Stimulated activated CD8-positive, alpha-beta memory T cell treated with anti-CD3 and anti-CD28 coated beads, Interleukin-7, amount 100 ng/mL, for 48 hours (primary cell): ENCODE measurements around the gene NR2F6.

Source experiments
- DNase-seq, 2 donors: peaks; one replicate each; pipeline ENCODE4 v3.0.0-alpha.2; 2020; ENCODE audit warnings: low read depth in 1 of 2; ENCODE audit errors: extremely low read depth in 1 of 2

The NR2F6 gene

GRCh38 chr19:17264641-17264979, 18.9 kb upstream of the NR2F6 start, which contains the start of gene USHBP1:
TSS of gene USHBP1 (minus strand) at chr19:17264745. CDS start at chr19:17264299, 446 bp downstream.
- no peak for DNase-seq

DNA sequence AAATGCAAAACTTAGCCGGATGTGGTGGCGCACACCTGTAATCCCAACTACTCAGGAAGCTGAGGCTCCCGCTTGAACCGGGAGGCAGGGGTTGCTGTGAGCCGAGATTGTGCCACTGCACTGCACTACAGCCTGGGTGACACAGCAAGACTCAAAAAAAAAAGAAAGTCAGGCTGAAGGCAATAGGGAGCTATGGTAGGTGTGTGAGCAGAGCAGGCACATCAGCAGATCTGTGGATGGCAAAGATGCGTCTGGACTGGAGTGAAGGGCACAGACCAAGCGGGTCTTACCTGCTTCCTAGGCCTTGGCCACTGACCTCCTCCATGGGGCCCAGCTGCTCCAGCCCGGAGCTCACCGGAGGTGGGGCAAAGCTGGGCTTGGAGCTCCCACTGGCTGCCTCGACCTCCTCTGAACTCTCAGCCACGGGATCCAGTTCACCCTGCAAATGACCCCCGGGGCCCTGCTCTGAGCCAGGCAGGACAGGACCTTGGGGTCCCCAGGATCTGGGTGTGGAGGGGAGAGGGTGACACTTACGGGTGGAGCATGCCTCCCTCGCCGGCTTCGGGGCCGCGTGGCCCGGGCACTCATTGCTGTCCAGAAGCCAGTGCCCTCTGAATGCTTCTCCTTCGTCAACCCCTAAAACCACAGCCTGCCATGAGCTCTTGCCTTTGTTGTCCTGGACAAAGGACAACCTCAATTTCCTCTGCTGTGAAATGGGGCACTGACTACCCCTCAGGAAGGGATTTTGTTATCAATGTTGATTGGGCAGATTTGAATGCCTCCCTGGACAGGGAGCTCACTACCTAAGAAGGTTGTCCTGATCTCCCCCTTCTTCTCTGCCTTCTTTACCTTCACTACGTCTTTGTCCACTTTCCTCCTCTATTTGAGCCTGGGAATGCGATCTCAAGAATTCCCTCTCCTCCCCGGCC, 18.3 kb upstream of the NR2F6 start:
- DNase-seq, result no peak

DNA sequence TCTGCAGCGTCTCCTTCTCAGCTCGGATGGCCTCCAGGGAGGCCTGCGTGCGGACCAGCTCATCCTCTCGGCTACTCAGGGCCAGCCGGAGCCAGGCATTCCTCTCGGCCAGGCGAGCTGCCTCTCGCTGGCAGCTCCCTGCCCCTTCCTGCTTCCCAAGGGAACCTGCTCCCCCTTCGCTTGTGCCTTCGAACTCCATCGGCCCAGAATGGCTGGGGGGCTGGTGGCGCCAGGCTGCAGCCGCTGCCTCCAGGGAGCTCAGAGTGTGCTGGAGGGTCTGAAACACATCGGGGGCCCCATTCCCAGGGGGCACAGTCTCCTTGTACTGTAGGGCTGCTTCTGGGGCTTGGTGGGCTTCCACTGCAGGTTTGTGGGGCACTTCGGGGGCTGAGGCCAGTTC, 16.8 kb upstream of the NR2F6 start:
- DNase-seq, result no peak

- DNase-seq, result peak; percentile 66 to 83
Measured at GRCh38 chr19:17260842-17261325, 15.2 kb upstream of the NR2F6 start.

DNA sequence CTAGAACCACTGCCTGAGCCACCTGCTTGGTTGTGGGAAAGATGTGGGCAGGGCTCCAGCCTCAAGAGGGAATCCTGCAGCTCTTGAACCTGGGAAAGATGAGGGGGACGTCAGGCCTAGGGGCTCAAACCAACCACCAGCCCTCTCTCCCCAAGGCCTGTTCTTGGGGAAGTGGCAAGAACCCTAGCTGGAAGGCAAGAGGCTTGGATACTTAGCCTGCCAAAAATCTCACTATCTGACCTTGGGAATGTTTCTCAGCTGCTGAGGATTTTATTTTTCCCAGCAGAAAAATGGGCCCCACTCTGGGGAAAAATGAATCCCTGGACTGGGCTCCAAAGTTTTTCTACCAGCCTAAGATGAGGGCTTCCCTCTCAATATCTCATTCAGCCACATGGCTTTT, 14.2 kb upstream of the NR2F6 start:
- DNase-seq, result no peak

DNA sequence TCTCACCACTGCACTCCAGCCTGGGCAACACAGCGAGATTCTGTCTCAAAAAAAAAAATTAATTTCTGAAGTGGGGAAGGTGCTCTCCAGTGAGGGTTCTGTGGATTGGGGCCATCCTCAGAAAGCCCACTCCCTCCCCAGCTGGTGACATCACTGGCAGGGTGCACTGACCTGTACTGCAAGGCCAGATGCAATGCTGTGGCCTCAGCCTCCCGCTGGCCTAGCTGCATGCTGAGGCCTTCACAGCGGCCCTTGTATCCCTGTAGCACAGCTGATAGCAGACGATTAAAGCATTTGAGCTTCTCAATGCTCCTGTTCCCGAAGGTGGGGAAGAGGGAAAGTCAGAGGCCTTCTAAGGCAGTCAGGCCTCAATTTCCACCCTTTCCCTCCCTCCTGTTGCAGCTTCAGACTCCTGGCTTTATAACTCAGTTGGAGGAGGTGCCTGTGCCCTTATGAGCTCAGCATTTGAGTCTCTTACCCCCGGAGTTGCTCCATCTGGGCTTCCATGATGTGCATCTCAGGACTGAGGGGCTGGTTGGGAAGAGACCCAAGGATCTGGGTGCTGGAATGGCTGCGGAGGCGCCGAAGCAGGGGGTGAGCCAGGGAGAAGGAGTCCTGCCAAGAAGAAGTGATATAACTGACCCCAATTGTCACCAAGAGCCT, 13.5 kb upstream of the NR2F6 start:
- no peak for DNase-seq

- DNase-seq, result no peak
Measured at GRCh38 chr19:17256130-17256529, 10.4 kb upstream of the NR2F6 start.

DNA sequence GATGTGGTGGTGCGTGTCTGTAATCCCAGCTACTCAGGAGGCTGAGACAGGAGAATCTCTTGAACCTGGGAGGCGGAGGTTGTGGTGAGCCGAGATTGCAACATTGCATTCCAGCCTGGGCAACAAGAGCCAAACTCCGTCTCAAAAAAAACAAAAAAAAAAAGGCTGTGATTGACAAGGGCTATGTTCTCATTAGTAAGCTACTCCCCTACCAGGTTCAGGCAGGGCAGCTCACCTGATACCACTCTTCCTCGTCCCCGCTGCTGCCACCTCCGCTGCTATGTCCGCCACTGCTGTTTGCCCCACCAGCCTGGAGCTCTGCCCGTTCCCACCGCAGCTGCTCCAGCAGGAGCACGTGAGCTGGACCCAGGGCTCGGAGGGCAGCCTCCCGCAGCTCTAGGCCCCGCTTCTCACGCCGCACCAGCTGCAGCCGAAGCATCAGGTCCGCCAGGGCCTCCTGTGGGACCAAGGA, 9.5 kb upstream of the NR2F6 start:
- no peak for DNase-seq

DNA sequence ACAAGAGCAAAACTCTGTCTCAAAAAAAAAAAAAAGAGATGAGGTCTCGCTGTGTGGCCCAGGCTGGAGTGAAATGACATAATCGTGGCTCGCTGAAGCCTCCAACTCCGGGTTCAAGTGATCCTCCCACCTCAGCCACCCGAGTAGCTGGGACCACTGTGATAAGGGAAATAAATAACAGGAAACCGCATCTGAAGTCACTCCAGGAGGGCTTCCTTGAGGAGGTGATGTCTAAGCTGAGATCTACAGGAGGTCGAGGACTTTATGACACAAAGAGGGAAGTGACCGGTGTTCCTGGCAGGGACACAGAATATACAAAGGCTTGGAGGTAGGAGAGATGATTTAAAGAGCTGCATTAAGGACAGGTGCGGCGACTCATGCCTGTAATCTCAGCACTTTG, 8.9 kb upstream of the NR2F6 start:
- no peak for DNase-seq

DNA sequence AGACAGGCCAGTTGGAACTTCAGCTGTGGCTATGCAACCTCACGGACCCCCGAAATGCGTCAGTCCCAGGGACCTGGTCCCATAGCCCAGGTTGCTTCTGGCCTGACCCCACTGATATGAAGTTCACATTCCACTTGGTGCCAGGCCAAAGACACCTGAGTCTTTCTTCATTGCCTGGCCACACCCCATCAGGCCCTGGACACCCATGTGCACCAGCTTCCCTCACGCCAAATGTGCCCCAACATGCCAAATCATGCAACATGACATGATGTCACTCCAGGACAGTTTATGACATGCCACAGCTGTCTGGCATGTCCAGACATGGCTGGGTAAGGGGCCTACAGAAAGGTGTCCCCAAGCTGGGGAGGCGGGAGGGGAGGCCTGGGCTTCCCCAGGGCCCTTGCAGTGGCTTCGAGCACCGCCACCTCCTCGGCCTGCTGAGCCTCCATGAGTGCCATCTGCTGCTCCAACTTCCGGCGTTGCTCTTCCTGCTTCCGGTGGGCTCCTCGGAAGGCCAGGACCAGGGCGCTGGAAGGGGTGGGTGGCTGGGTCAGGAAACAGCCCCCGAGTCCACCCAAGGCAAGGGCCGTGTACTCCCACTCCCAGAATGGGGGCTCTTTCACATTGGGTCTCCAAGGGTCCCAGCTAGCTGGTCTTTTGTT, 4.3 kb upstream of the NR2F6 start:
- no peak for DNase-seq

GRCh38 chr19:17248011-17248776, 2.5 kb upstream of the NR2F6 start:
- DNase-seq, result no peak

DNA sequence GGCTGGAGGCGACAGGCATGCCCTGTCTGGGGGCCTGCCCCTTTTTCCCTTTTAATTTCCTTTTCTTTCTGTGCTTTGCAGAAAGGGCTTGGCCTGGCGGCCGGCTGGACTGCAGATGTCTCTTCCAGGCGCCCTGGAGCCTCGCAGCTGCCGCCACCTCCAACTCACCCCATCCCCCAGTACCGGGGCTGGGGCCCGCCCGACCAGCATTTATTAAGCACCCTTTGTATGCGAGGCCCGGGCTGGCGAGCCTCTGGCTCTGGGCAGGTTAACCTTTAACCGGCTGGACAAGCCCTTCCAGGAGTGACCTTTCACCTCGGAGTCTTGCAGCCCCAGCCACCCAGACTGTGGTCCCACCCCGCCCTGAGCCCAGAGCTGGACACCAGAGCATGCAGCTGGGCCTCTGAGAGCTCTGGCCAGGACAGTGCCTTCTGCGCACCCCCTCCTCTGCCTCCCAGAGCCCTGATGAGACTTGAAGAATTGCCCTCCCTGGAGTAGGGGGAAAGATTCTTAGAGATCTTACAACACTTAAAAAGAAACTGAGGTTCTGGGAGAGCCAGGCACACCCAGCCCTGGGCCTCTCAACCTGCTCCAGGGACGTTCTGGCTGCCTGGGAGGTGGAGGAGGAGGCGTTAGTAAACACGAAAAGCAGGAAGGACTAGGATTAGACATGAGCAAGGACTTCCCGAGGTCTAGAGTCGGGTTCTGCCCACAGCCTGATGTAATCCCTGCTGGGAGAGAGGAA, 1.1 kb upstream of the NR2F6 start:
- no peak for DNase-seq

DNA sequence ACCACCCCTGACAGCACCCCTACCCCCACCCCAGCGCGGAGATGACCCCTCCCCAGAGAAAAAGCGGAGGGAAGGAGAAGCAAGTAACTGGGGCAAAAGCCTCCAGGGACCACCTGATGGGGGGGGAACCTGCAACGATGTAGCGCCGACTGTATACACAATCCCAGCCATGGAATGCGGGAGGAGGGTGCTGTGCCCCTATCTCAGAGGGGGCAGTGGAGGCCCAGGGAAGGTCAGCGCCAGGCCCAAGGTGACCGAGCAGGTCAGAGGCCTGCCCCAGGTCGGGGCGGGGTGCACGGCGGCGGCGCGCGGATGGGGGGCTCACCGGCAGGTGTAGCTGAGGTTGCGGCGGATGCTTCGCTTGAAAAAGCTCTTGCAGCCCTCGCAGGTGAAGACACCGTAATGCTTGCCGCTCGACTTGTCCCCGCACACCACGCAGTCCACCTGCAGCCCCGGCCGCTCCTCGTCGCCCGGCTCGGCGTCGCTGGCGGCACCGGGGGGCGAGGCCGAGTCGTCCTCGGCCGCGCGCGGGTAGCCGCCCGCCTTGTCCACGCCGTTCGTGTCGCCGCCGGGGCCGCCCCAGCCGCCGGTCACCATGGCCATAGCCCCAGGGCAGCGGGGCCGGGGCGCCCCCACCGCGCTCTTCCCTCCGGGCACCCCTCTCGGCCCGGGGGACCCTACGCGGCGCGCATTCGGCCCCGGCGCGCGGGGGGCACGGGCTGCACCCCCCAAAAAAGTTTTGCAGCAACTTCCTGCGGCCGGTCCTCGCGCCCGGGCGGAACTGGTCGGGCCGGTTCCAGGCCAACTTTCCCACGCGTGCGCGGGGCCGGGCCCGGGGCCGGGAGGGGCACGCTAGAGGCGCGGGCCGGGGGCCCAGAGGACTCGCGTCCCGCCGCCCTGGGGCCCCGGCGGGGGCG, 843 bp downstream of the NR2F6 start:
- no peak for DNase-seq

DNA sequence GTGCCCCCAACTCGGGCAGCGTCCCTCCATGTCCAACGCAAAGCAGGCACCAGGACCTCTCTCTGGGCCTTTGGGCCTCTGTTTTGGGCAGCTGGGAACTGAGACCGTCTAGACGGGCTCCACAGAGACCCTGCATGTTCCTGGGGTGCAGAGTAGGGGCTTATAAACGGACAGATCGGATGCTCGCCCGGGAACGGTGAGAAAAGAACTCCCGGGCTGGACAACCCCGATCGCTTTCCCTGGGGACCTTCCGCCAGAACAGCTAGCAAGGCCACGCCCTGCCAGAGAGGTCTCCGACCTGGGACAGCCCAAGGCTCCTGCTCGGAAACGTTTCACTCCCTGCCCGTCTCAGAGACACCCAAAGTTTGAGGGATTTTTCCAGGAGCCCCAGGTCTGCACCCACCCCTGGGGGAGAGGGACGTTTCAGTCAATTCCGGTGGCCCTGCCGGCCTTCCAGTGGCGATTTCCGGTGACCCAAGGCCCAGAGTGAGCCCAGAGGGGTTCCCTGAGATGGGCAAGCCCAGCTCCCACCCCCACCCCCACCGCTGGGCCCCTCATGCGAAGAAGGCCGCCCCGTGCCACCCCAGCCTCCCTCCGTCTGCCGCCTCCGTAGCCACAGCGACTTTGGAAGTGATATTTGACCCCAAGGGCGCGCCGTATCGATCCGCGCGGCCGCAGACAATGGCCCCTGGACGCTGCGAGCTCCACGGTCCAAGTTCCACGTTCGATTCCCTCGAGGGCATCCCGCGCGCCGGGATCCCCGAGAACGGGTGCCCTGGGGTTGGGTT, 1.7 kb downstream of the NR2F6 start:
- DNase-seq, result no peak

DNA sequence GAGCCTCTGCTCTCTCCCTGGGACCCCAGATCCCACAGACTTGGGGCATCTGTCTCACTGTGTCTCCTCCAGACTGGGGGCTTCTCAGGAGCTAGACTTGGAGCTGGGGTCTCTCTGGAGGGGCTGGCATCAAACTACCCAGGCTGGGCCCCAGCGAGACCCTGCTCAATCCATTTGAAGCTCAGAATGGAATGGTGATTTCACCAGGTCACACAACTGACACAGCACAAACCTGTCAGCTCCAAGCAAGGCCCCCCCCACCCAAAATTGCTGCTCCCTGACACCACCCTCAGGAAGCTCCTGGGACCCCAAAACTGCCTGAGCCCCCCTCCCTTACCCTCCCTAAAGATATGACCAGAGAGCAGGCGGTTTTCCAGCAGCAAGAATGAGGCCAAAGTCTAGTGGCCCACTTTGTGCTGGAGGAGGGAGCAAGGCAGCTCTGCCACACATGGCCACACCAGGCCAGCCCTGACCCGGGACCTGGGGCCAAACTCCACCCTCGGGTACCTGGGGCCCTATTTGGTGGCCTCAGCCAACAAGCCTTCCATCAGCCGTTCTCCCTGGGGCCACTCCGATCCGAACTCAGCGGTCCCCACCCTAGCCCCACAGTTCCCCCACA, 2.4 kb downstream of the NR2F6 start:
- no peak for DNase-seq

GRCh38 chr19:17242431-17243208, 3.1 kb downstream of the NR2F6 start:
- DNase-seq, result no peak

GRCh38 chr19:17240826-17241399, 4.8 kb downstream of the NR2F6 start:
- no peak for DNase-seq
